MM.1S (cell line): ENCODE measurements around the gene FANCC.

Experiments used
- EZH2phosphoT487 ChIP-seq: fragments of 300-600 bp; sonication (generic); IDR thresholded peaks from 2 replicates; pipeline ENCODE4 v1.6.1; 2018; ENCODE audit warnings: antibody characterized with exemption, low read length
- TF ChIP-seq, protein P1 (sequence below): fragments of 300-600 bp; sonication (generic); IDR thresholded peaks from 2 replicates; pipeline ENCODE4 v1.5.1; 2016; ENCODE audit warnings: antibody characterized with exemption, low read length, mixed read lengths

- TF ChIP-seq, protein P1, sequence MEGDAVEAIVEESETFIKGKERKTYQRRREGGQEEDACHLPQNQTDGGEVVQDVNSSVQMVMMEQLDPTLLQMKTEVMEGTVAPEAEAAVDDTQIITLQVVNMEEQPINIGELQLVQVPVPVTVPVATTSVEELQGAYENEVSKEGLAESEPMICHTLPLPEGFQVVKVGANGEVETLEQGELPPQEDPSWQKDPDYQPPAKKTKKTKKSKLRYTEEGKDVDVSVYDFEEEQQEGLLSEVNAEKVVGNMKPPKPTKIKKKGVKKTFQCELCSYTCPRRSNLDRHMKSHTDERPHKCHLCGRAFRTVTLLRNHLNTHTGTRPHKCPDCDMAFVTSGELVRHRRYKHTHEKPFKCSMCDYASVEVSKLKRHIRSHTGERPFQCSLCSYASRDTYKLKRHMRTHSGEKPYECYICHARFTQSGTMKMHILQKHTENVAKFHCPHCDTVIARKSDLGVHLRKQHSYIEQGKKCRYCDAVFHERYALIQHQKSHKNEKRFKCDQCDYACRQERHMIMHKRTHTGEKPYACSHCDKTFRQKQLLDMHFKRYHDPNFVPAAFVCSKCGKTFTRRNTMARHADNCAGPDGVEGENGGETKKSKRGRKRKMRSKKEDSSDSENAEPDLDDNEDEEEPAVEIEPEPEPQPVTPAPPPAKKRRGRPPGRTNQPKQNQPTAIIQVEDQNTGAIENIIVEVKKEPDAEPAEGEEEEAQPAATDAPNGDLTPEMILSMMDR, result no peak
- no peak for TF ChIP-seq EZH2phosphoT487
Measured at GRCh38 chr9:95101326-95101725, 216.2 kb downstream of the FANCC start.
